GM23248 (cell line): ENCODE results near the gene SLC25A24. TPM values are rescaled to one million over a fixed set of nuclear protein-coding genes. Genes with fewer than 3 reads are reported as not detected.

Experiments used
- DNase-seq: peaks from one replicate; pipeline ENCODE4 v3.0.0-alpha.2; 2015
- H2AFZ ChIP-seq: fragments of 200-600 bp; sonication (generic); 2 replicates; pipeline ENCODE4 v1.6.1; 2016; ENCODE audit warnings: antibody characterized with exemption
- H3F3A ChIP-seq: fragments of 200-600 bp; sonication (generic); 2 replicates; pipeline ENCODE4 v1.6.1; 2016; ENCODE audit warnings: mild to moderate bottlenecking, antibody characterized with exemption, mixed run types; ENCODE audit not compliant: insufficient read depth
- H3K27ac ChIP-seq: fragments of 200-600 bp; sonication (generic); 2 replicates; pipeline ENCODE4 v1.5.1; 2016; ENCODE audit warnings: mild to moderate bottlenecking
- H3K27me3 ChIP-seq: fragments of 200-600 bp; sonication (generic); replicated peaks from 2 replicates; pipeline ENCODE4 v1.6.1; 2016; ENCODE audit warnings: mild to moderate bottlenecking; ENCODE audit not compliant: insufficient read depth
- H3K36me3 ChIP-seq: fragments of 200-600 bp; sonication (generic); 2 replicates; pipeline ENCODE4 v1.6.1; 2016; ENCODE audit warnings: low read depth, mild to moderate bottlenecking
- H3K4me1 ChIP-seq: fragments of 200-600 bp; sonication (generic); 2 replicates; pipeline ENCODE4 v1.6.1; 2016; ENCODE audit warnings: mild to moderate bottlenecking; ENCODE audit not compliant: insufficient read depth
- H3K4me2 ChIP-seq: fragments of 200-600 bp; sonication (generic); one replicate; pipeline ENCODE4 v1.6.1; 2016; ENCODE audit warnings: mild to moderate bottlenecking; ENCODE audit not compliant: unreplicated experiment
- H3K4me3 ChIP-seq: fragments of 200-600 bp; sonication (generic); 2 replicates; pipeline ENCODE4 v1.5.1; 2016; ENCODE audit warnings: mild to moderate bottlenecking
- H3K79me2 ChIP-seq: fragments of 200-600 bp; sonication (generic); 2 replicates; pipeline ENCODE4 v1.6.1; 2016; ENCODE audit warnings: mild to moderate bottlenecking; ENCODE audit not compliant: insufficient read depth
- H3K9ac ChIP-seq: fragments of 200-600 bp; sonication (generic); 2 replicates; pipeline ENCODE4 v1.6.1; 2016; ENCODE audit warnings: mild to moderate bottlenecking
- H3K9me2 ChIP-seq: fragments of 200-600 bp; sonication (generic); 2 replicates; pipeline ENCODE4 v1.6.1; 2016; ENCODE audit warnings: mixed run types, mild to moderate bottlenecking, moderate library complexity; ENCODE audit not compliant: insufficient read depth
- H3K9me3 ChIP-seq: fragments of 200-600 bp; sonication (generic); one replicate; pipeline ENCODE4 v1.6.1; 2017; ENCODE audit warnings: low read depth
- H4K20me1 ChIP-seq: fragments of 200-600 bp; sonication (generic); 2 replicates; pipeline ENCODE4 v1.6.0; 2016; ENCODE audit not compliant: insufficient read depth
- EZH2 ChIP-seq: fragments of 200-600 bp; sonication (generic); IDR thresholded peaks from 2 replicates; pipeline ENCODE4 v1.6.1; 2018; ENCODE audit warnings: antibody characterized with exemption, mild to moderate bottlenecking; ENCODE audit not compliant: insufficient read depth, poor library complexity, severe bottlenecking
- EZH2phosphoT487 ChIP-seq: fragments of 200-600 bp; sonication (generic); IDR thresholded peaks from 2 replicates; pipeline ENCODE4 v1.6.1; 2018; ENCODE audit warnings: antibody characterized with exemption, moderate library complexity, mild to moderate bottlenecking, low read depth; ENCODE audit not compliant: insufficient read depth
- WGBS, 2 experiments: methylation state at CpG; one replicate each; pipeline ENCODE4 v1.1.6; 2015 to 2017; ENCODE audit warnings: low lambda C conversion rate in 2 of 2, low coverage in 1 of 2; ENCODE audit errors: missing lambda C conversion rate in 2 of 2; 5-methylcytosine and 5-hydroxymethylcytosine counted together
- in situ Hi-C: fragments of 300-500 bp; cut with MboI; formaldehyde crosslinking; loops from 2 replicates; pipeline ENCODE4 v1.15.0; 2020
- polyA plus RNA-seq: library from polyadenylated mRNA; unstranded; fragments of >200 nt; fragmentation: Nextera tagmentation; extraction: Ambion mirVana; gene quantifications from 2 replicates; pipeline ENCODE4 v1.2.1, GENCODE V29; 2016
- total RNA-seq: library from RNA; depleted of rRNA; stranded (reverse); fragments of >200 nt; shearing (Covaris generic); gene quantifications from 2 replicates; pipeline ENCODE4 v1.2.3, GENCODE V29; 2014

Gene SLC25A24
- total and polyA plus RNA-seq, 2 experiments from 2014 or later: 40.2 to 47.7 TPM

- Histone ChIP-seq H3F3A (peaks cover 11% of the 10 kb centered on the region; the same call in 1 of the 2 replicates), H3K4me1 (peaks cover under 1% of the 10 kb centered on the region), H3K4me3 (no peak overlapping the region), H3K27ac (no peak overlapping the region), H3K9me2 (no peaks in the 10 kb centered on the region), H3K9me3 (no peaks in the 10 kb centered on the region), H3K4me2 (no peak overlapping the region), H3K36me3 (no peaks in the 10 kb centered on the region), H3K79me2 (no peaks in the 10 kb centered on the region), H3K27me3 (no peaks in the 10 kb centered on the region), H2AFZ (no peak overlapping the region), H4K20me1 (no peaks in the 10 kb centered on the region), H3K9ac (no peak overlapping the region)
- TF ChIP-seq EZH2phosphoT487: no peak
- TF ChIP-seq EZH2: no peak
- WGBS, 2 experiments: 93 to 100% methylated on average over 1 of the region's 1 CpG
- in situ Hi-C loops: no loop called here
- DNase-seq: no peak
Measured at GRCh38 chr1:108124023-108124422, 76.1 kb downstream of the SLC25A24 start.

GRCh38 chr1:108121358-108122143 lies 78.6 kb downstream of the SLC25A24 start:
- in situ Hi-C loops: no loop called here
- peaks cover 15% of the 10 kb centered on the region; the same call in 1 of the 2 replicates for H3F3A ChIP-seq
- H3K4me3 ChIP-seq: no peak overlapping the region
- H3K79me2 ChIP-seq: no peaks in the 10 kb centered on the region
- H3K27me3 ChIP-seq: no peaks in the 10 kb centered on the region
- H3K9ac ChIP-seq: no peak overlapping the region
- no peak for DNase-seq
- no peak overlapping the region for H2AFZ ChIP-seq
- no peaks in the 10 kb centered on the region for H3K9me2 ChIP-seq
- H3K36me3 ChIP-seq: no peaks in the 10 kb centered on the region
- peaks cover 6% of the 10 kb centered on the region for H3K4me1 ChIP-seq
- no peaks in the 10 kb centered on the region for H3K9me3 ChIP-seq
- 79 to 81% methylated on average over 36 of the region's 36 CpGs for WGBS, 2 experiments
- TF ChIP-seq EZH2: no peak
- no peak for TF ChIP-seq EZH2phosphoT487
- H3K4me2 ChIP-seq: no peak overlapping the region
- no peak overlapping the region for H3K27ac ChIP-seq
- H4K20me1 ChIP-seq: no peaks in the 10 kb centered on the region

DNA sequence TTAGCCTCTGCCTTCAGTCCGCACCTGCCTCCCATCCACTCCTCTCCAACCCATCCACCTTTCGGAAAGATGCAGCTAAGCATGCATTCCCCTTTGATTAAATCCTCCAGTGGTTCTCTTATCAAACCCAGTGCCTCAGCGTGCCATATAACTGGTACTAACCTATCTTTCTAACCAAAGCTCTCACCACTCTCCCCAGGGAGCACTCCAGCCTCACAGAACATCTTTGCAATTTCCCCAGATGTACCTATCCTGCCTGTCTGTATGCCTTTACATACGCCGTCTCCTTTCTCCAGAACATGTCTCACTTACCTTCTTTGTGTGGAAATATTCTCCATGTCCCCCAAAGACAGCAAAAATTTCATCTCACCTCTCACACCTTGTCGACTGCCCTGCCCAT lies 80.0 kb downstream of the SLC25A24 start:
- no peaks in the 10 kb centered on the region for H4K20me1 ChIP-seq
- DNase-seq: no peak
- H3F3A ChIP-seq: peaks cover 8% of the 10 kb centered on the region; the same call in 1 of the 2 replicates
- no peak overlapping the region for H3K4me2 ChIP-seq
- no peaks in the 10 kb centered on the region for H3K27me3 ChIP-seq
- H3K9me2 ChIP-seq: no peaks in the 10 kb centered on the region
- no peaks in the 10 kb centered on the region for H3K9me3 ChIP-seq
- H3K9ac ChIP-seq: no peak overlapping the region
- no peaks in the 10 kb centered on the region for H3K36me3 ChIP-seq
- TF ChIP-seq EZH2: no peak
- TF ChIP-seq EZH2phosphoT487: no peak
- H2AFZ ChIP-seq: no peak overlapping the region
- no peak overlapping the region for H3K4me3 ChIP-seq
- H3K79me2 ChIP-seq: no peaks in the 10 kb centered on the region
- peaks cover 6% of the 10 kb centered on the region for H3K4me1 ChIP-seq
- in situ Hi-C loops: no loop called here
- H3K27ac ChIP-seq: no peak overlapping the region
- 86 to 92% methylated on average over 6 of the region's 6 CpGs for WGBS, 2 experiments

DNA sequence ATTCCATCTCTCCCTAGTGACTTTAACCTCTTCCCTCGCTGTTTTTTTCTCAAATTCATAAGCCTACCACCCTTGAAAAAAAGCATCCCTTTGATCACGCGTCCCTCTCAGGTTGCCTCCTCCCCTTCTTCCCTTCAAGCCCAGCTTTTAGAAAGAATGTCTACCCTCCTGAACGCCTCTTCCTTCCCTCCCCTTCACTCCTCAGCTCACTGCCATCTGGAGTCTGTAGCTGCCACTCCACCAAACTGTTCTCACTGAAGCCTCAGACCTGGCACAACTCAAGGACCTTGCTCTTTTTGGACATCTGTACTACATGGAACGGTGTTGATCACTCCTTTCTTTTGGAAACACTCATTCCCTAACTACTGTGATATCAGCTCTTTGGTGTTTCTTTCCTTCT lies 80.6 kb downstream of the SLC25A24 start:
- H3K9ac ChIP-seq: no peak overlapping the region
- no peaks in the 10 kb centered on the region for H3K79me2 ChIP-seq
- no peaks in the 10 kb centered on the region for H3K27me3 ChIP-seq
- no peaks in the 10 kb centered on the region for H3K36me3 ChIP-seq
- no peak overlapping the region for H3K4me2 ChIP-seq
- no peak for TF ChIP-seq EZH2phosphoT487
- no peak for TF ChIP-seq EZH2
- H3K9me2 ChIP-seq: no peaks in the 10 kb centered on the region
- H2AFZ ChIP-seq: no peak overlapping the region
- in situ Hi-C loops: no loop called here
- no peaks in the 10 kb centered on the region for H4K20me1 ChIP-seq
- peaks cover 6% of the 10 kb centered on the region for H3K4me1 ChIP-seq
- H3K27ac ChIP-seq: no peak overlapping the region
- DNase-seq: no peak
- WGBS, 2 experiments: 74 to 80% methylated on average over 5 of the region's 5 CpGs
- peaks cover 8% of the 10 kb centered on the region; the same call in 1 of the 2 replicates for H3F3A ChIP-seq
- no peak overlapping the region for H3K4me3 ChIP-seq
- no peaks in the 10 kb centered on the region for H3K9me3 ChIP-seq
